Right ventricle myocardium inferior (tissue), 1 donor: ENCODE data around the gene LDHD. TPM values are rescaled to one million over a fixed set of nuclear protein-coding genes. Genes with fewer than 3 reads are reported as not detected.
A peak's percentile ranks its signal among the peaks of the same experiment; 100 is the strongest.
"Not testable (repeated sequence)": the region's sequence is repeated elsewhere in the genome, so short reads cannot be mapped to it uniquely, and the experiment has no call there.

ENCODE experiments used
- ATAC-seq: fragments of 200-7000 bp; cut with Tn5 transposase; one replicate; pipeline ENCODE4 v1.9.1; 2020; ENCODE audit warnings: mild to moderate bottlenecking, moderate library complexity
- DNase-seq: peaks from one replicate; pipeline ENCODE4 v3.0.0; 2021; ENCODE audit errors: missing footprints
- intact Hi-C: fragments of 100-400 bp; cut with DNase I; formaldehyde crosslinking; loops from one replicate; pipeline ENCODE4 v1.11.0; 2022
- total RNA-seq: library from RNA; stranded (reverse); fragmentation: NEBNext Ultra II Directional; extraction: Animal tissue kit (Norgen Biotek cat#: 25700); gene quantifications from one replicate; pipeline ENCODE4 v1.2.1, GENCODE V29; 2021
- donor health status: DM: no; HTN: yes; CAD: no; lungs with severe emphysema.

LDHD gene
- total RNA-seq, 1 donor from 2014 or later, result 71.8 TPM

DNA sequence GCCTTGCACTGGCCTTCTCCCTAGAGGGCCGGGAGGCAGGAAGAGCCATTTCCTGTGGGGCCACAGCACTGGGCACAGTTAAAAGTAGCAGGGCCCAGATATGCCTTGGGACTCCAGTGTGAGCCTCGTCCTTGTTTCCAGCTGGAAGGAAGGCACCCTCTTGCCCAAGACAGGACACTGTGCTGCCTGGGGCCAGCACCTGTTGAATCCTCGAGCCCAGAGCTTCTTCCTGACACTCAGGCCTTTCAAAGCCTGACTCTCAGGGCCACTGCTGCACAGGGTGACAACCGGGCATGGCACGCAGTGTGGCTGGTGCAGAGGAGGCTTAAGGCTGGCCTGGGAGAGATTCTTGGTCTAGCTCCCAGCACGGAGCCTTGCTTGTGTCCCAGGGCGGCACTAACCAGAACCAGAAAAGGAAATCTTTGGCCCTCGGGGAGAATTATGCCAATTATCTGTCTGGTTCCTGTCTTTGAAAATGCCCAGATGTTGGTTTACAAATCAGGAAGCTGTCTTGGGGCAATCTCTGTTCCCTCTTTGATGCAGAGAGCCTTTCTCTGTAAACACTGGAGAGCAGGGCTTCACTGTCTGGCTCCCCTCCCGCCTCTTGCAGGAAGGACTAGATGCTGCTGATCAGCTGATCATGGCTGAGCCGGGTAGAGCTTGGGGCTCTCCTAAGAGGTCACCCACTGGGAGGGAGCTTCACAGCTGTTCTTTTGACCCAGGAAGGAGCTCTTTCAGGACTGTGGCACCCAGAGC is 11.1 kb downstream of the LDHD start:
- intact Hi-C loops, result no loop called here
- peak; percentile 80 for DNase-seq
- ATAC-seq, result peak; percentile 32

DNA sequence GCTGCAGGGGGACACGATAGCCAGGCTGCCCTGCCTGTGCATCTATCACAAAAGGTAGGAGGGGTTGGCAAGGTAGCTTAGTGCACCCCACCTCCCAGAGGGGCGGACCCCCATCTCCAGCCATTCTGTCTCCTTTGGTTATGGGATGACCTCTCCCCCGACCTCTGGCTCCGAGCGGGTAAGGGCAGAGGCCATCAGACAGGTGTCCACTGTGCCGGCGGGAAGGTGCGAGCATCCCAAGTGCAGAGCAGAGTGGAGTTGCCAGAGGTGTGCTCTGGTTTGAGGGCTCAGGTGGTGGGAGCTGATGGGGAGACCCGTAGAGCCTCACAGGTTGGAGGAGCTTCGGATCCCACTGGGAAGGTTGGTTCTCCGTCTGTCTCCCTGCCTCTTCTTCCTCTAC is 11.7 kb downstream of the LDHD start:
- DNase-seq (no peak), ATAC-seq (no peak)
- intact Hi-C loops, result no loop called here

DNA sequence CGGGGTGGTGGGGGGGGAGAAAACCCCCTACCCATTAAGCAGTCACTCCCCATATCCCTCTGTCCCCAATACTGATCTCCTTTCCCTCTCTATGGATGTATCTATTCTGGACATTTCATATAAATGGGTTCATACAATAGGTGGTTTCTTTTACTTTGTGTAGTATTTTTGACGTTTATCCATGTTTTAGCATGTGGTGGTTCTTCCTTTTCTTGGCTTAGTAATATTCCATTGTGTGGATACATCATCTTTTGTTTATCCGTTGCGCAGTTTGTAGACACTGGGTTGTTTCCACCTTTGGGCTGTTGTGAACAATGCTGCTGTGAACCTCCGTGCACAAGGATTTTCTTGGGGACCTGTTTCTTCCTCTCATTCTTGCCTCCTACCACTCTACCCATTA is 12.6 kb downstream of the LDHD start:
- no peak for DNase-seq

DNA sequence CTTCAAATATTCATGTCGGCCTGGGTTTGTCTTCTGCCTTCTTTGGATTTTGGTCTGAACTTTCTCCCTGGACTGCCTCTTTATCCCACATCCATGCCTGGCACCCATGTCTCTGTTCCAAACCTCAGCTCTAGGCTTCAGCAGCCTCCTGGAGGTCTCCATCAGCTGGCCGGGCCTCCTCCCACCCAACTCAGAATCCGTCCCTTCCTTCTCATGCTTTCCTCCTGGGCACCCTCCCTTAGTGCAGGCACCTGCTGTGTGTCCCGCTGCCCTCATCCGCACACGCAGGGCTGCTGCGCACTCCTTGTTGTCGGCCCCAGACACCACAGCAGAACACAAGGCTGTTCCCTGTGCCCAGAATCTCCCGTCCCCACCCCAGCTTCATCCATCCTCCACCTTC is 14.0 kb downstream of the LDHD start:
- DNase-seq (no peak), ATAC-seq (no peak)
- intact Hi-C loops, result no loop called here

More for the DNA sequence above, 12.6 kb downstream of the LDHD start:
- ATAC-seq, result no peak
- intact Hi-C loops, result no loop called here

DNA sequence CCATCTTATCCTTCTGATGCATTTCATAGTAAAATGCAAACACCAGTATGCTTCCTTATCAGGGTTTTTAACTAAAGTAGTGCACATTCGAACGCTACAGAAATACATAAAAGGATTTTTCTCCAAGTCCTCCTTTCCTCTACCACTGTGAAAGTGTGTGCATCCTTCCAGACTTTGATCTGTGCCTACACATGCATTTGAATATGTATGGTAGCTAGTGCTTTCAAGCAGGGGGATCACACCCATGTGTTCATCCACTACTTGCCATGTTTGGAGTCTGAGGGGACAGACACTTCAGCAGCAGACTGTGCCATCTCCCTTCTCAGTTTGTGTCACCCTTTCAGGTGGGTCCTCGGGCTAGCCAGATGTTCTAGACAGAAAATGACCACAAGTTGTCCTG is 14.9 kb downstream of the LDHD start:
- ATAC-seq (no peak), DNase-seq (no peak)
- intact Hi-C loops, result no loop called here

DNA sequence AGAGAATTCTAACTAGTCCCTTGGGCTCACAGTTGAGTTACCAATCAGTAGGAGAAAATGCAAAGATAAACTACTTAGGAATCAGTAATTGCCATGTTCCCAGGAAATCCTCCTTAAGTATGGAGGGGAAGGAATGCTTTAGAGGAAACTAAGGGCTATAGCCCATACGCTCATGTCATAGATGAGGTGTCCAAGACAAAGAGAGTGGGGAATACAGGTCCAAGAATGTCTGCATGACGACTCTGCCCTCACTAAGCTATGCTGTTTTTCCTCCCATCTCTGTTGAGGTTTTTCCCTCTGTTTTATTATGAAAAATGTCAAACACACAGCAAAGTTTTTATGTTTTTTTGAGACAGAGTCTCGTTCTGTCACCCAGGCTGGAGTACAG is 16.0 kb downstream of the LDHD start:
- intact Hi-C loops, result no loop called here
- ATAC-seq, result no peak

DNA sequence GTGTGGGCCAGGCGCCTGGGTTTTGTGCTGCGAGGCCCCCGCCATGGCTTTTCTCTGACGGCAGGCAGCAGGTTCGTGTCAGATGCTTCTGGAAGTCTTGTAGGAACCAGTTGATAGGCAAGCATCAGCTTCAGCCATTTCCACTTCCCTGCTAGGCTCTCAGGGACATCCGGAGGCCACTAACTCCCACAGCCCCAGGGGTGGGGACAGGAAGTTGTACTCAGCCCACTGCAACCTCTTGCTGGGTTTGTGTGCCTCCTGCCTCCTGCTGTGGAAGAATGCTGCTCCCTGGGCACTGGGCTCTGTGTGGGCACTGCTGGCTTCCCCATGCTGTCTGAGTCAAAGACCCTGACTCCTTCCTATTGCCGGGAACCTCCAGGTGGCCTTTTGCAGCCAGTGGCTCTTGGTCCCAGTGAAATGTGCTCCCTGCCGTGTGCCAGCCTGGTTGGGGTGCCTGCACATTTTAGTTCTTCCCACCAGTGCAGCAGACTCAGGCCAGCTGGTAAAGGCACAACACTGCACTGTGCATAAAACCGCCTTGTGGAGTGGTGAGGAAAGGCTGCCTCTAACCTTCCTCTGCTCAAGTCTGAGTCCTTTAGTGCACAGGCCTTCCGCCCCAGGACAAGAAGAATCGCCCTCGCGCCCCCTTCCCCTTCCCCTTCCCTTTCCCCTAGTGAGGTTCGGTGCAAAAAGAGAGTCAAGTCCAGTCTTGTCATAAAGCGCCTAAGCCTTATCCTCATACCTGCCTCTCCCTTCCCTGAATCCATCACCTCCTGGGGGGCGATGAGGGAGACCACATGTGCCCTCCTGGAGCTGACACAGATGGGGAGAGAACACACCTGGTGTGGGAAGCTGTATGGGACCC is 16.6 kb downstream of the LDHD start:
- intact Hi-C loops, result no loop called here

More for the DNA sequence above, 16.0 kb downstream of the LDHD start:
- DNase-seq, result no peak

DNA sequence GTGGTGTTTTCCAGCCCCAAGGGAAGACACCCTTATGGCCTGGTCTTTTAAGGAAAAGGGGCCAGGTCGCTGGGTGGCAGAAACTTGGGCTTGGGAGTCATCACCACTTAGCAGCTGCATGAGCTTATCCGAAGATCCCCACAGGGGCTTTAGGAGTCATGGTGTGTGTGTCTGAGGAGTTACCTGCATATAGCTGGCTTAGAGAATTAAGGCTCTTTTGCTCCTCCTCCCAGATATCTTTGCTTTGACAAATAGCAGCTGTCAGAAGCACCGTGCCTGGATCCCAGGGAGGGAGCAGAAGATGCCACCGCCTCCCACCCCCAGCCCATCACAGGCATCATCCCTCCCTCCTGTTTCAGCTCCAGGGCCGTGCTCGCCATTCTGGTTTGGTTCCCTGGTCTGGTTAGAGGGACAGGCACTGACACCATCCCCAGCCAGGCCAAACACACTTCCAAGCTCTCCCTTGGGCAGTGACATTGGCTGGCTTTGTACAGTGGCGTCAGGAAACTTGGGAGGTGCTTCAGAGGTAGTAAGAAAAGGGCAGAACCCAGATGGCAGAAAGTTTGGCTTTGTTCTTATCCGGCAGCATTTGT is 17.4 kb downstream of the LDHD start:
- no peak for DNase-seq
- no peak for ATAC-seq
- intact Hi-C loops, result no loop called here

More for the DNA sequence above, 16.6 kb downstream of the LDHD start:
- DNase-seq, result no peak
- peak; percentile 52 for ATAC-seq

DNA sequence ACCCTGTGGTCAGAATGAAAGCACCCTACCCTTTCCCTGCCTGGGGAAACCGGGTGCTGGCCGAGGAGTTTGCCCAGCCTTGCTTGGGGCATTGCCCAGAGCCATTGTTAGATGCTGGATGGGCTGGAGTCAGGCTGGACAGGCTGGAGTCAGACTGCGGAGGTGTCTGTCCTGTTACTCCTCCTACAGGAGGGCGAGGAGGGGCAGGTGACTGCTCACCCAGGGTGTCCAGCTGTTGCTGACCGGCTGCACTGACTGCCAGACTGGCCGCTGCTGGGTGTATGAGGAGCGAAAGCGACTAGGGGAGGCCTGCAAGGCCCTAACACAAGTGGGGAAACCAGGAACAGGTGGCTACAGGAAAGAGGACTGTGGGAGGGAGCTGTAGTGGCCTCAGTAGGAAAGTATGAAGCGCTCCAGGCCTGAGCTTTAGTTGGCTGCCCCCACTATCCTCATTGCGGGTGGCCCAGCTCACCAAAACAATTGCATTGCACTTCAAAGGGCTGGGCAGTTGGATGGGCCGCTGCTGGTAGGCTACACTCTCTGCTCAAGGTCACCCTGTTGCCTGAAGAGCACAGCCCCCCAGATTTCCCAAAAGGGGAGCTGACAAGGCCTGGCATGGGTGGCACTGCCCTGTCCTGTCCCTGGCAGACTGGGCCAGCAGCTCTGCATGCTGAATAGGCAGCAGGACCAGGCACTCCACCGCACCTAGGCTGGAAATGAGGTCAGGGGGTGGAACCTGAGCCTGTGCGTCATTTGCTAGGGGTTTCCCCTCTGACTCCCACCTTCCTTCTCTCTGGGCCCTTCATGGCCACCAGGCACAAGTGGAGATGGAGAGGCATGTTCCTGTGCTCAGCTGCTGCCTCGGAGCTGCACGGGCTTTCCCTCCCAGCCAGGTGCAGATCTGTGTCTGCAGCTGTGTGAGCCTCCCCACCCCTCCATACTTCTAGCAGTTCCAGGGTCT is 18.4 kb downstream of the LDHD start:
- intact Hi-C loops, result no loop called here
- ATAC-seq (no peak), DNase-seq (no peak)

DNA sequence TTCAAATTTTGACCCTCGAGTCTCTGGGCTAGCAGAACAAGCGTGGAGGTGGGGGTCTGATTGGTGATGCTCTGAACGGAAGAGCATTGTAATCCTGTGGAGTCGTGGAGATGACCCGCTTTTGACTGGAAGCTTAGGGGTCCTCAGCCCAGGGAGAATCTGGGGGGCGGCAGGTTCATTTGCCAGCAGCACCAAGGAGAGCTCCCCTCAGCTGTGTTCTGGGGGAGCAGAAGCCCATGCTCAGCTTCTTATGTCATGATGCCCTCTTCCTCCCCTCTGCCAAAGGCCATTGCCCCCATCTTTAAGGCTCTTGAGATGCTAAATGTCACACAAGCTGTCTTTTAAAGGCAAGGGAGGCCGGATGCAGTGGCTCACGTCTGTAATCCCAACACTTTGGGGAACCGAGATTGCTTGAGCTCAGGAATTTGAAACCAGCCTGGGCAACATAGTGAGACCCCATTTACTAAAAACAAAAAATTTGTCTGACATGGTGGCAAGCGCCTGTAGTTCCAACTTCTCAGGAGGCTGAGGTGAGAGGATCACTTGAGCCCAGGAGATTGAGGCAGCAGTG is 19.3 kb downstream of the LDHD start:
- no peak for DNase-seq
- intact Hi-C loops, result no loop called here
- ATAC-seq, result no peak

DNA sequence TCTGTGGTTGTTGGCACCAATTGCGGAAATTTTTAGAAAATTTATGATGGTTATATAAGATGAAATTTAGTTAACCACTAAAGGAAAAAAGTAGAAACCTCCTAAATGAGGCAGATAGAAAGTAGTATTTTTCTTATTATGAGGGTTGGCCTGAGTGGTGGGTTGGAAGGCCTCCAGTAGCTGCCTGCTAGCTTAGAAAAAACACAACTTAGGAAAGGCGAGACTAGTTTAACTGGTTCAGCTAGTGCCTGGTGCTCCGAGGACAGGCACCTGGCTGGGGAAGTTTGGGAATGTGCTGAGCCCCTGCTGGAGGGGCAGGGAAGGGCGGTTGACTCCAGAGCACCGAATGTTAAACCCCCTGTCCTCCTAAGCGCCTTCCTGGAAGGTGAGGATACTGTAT is 19.9 kb downstream of the LDHD start:
- DNase-seq, result no peak
- intact Hi-C loops, result no loop called here
- no peak for ATAC-seq

DNA sequence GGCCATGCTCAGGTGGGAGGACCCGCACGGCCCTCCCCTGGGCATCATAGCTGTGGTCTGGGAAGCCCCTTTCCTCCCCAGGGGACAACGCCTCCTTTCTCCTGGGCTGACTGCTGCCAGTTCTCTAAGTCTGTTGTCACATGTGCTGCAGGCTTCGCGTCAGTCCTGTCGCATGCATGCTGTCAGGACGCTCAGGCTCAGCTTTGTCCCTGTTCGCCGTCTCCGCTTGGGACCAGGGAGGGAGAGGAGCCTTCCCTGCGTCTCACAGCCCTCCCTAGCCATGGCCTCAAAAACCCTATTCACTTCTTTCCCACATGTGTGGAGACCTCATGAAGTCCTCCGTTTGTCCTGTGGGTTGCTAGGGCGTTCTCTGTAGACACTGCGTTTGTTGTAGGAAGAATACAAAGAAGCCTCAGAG is 21.4 kb downstream of the LDHD start:
- ATAC-seq (no peak), DNase-seq (no peak)
- intact Hi-C loops, result no loop called here

DNA sequence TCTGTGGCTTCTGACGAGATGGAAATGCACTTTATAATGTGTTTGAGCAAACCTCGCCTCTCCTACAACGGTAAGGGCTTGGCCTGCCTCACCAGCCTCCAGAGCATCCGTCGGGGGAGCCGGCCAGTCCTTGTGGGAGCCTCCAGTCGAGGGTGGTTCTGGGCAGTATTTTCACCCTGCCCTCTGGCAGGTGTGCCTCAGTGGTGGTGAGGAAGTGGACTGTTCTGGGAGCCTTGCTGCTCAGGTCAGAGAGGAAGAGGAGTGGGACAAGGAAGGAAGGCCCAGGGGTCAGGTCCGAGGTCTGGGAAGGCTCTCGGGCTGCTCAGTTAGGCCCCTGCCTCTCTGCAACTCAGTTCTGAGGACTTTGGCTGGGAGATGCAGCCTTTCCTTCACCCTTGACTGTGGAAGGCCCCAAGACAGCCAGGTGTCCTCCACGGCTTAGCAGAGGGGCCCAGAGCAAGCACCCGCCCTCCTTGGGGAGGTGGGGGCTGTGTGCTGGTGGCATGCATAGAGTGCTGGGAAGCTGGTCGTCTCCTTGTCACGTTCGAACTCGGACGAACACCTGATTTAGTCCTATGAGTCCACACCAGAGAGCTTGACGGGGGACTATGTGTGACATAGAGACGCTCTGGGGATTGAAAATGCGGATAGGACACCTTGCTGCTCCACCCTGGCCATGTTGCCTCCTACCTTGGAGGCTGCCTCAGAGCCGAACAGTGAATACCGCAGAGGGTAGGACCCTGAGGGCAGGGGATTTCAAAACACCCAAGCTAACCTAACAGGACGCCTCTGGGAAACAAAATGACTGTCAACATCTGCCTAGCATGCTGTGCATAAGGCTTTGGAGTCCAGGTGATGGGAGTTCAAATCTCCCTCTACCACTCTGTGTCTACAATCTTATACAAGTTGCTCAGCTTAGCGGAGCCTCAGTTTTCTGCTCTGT is 22.7 kb downstream of the LDHD start:
- no peak for ATAC-seq
- no peak for DNase-seq
- intact Hi-C loops, result no loop called here

DNA sequence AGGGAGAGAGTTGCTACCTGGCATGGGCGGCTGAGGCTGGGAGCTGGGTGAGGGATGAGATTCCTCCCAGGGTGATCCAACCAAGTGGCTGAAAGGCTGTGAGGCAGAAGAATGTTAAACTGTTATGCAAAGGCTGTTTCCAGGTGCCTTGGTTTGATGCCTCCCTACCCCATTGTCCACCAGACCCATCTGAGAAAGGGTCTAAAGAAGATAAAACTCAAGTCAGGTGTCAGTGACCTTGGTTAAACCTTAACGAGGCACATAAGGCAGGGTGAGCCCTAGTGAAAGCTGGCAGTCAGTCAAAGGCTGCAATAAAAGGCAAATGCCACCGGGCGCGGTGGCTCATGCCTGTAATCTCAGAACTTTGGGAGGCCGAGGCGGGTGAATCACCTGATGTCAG is 23.8 kb downstream of the LDHD start:
- no peak for DNase-seq
- no peak for ATAC-seq
- intact Hi-C loops, result no loop called here

DNA sequence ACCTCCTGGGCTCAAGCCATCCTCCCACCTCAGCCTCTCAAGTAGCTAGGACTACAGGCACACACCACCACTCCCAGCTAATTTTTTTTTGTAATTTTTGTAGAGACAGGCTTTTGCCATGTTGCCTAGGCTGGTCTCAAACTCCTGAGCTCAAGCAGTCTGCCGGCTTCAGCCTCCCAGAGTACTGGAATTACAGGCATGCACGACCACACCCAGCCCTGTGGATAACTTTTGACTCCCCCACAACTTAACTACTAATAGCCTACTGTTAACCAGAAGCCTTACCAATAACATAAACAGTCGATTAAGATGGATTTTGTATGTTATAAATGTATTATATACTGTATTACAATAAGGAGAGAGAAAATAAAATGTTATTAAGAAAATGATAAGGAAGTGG is 25.0 kb downstream of the LDHD start:
- intact Hi-C loops, DNase-seq, ATAC-seq: not testable (repeated sequence)

DNA sequence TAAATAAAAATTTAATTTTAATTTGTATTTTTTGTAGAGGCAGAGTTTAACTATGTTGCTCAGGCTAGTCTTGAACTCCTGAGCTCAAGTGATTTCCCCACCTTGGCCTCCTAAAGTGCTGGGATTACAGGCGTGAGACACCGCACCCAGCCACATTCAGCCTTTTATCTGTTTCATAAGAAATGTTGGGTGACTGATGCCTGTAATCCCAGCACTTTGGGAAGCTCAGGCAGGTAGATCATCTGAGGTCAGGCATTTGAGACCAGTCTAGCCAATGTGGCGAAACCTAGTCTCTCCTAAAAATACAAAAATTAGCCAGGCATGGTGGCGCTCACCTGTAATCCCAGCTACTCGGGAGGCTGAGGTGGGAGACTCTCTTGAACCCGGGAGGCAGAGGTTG is 25.7 kb downstream of the LDHD start:
- ATAC-seq, DNase-seq: not testable (repeated sequence)
- intact Hi-C loops, result loop anchor here (1.0 kb wide), 1 partner anchor 88 kb away; no protein-coding TSS in a partner anchor
